NT2/D1 (cell line): ENCODE measurements around the gene F12.

Experiments
- DNase-seq: peaks from one replicate; pipeline ENCODE4 v3.0.0-alpha.2; 2011; ENCODE audit warnings: low read depth, low spot score
- H3K27me3 ChIP-seq: 2 replicates; pipeline ENCODE4 v1.6.0; 2011; ENCODE audit warnings: mild to moderate bottlenecking; ENCODE audit not compliant: insufficient read length, insufficient read depth
- H3K36me3 ChIP-seq: 2 replicates; pipeline ENCODE4 v1.6.1; 2011; ENCODE audit warnings: mild to moderate bottlenecking, low read length, mixed read lengths; ENCODE audit not compliant: insufficient read depth, insufficient read length
- H3K4me1 ChIP-seq: 2 replicates; pipeline ENCODE4 v1.5.1; 2011; ENCODE audit not compliant: insufficient read depth, insufficient read length
- H3K4me3 ChIP-seq: 2 replicates; pipeline ENCODE4 v1.5.1; 2011; ENCODE audit warnings: low read depth; ENCODE audit not compliant: insufficient read length
- H3K9ac ChIP-seq: 2 replicates; pipeline ENCODE4 v1.6.0; 2011; ENCODE audit warnings: low read depth; ENCODE audit not compliant: insufficient read length
- H3K9me3 ChIP-seq: 2 replicates; pipeline ENCODE4 v1.5.1; 2011; ENCODE audit warnings: mild to moderate bottlenecking, low read length; ENCODE audit not compliant: insufficient read depth
- SUZ12 ChIP-seq: IDR thresholded peaks from 2 replicates; pipeline ENCODE4 v1.6.1; 2011; ENCODE audit not compliant: insufficient read length, insufficient read depth; ENCODE audit errors: extremely low read depth
- YY1 ChIP-seq: IDR thresholded peaks from 2 replicates; pipeline ENCODE4 v1.6.1; 2011; ENCODE audit not compliant: insufficient read length, insufficient read depth
- ZNF274 ChIP-seq: IDR thresholded peaks from 2 replicates; pipeline ENCODE4 v1.6.1; 2011; ENCODE audit warnings: mild to moderate bottlenecking, low read depth, low read length

The F12 gene

DNA sequence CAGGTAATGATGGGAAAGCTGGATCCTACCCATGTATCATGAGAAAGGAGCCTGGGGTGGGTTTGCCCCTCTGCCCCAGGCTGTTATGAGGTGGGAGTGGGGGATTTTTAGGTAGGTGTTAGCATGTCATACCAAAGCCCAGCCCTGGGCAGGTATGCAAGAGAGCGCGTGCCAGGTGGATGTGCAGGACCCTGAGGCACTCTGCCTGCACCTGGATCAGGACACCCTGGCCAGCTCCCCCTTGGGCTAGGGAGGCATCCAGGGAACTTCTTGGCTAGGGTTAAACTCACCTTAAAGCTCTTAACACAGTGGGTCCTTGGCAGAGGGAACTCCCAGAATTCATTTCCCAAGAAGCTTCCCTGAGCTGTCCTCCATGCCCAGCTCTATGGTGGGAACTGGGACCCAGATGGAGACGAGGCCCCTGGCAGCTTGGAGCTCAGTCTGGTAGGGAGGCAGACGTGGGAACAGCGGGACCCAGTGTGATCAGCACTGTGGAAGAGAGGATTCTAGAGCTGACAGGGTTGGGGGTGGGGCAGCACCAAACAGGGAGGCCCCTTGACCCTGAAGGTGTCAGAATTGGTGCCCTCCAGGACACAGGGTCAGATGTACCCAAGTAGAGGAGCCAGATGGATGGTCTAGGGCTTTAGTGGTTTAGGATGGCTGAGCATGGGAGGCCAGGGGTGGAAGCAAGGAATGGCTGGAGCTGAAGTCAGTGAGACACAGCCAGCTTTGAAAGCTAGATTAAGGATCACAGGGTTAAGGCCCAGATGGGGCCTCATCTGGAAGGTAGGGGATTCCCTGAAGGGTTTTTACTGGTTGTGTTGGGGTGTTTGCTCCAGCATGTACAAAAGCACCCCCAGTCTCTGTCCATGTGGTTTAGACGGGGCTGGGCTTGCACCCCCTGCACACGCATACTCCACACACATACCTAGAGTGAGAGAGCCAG, 35.0 kb upstream of the F12 start:
- Histone ChIP-seq H3K9ac (no peak overlapping the region), H3K27me3 (peaks cover 5% of the 10 kb centered on the region), H3K4me1 (peaks cover 28% of the 10 kb centered on the region), H3K36me3 (peaks cover 45% of the 10 kb centered on the region), H3K4me3 (no peak overlapping the region), H3K9me3 (no peaks in the 10 kb centered on the region)
- no peak for TF ChIP-seq SUZ12
- TF ChIP-seq YY1: no peak
- no peak for TF ChIP-seq ZNF274
- no peak for DNase-seq

- Histone ChIP-seq H3K9me3 (no peaks in the 10 kb centered on the region), H3K27me3 (peaks cover 5% of the 10 kb centered on the region), H3K9ac (no peak overlapping the region), H3K36me3 (peaks cover 51% of the 10 kb centered on the region), H3K4me1 (peaks cover 26% of the 10 kb centered on the region), H3K4me3 (no peak overlapping the region)
- DNase-seq: no peak
- TF ChIP-seq SUZ12 (no peak), ZNF274 (no peak), YY1 (no peak)
These were observed 34.0 kb upstream of the F12 start for GRCh38 chr5:177443144-177443983.

DNA sequence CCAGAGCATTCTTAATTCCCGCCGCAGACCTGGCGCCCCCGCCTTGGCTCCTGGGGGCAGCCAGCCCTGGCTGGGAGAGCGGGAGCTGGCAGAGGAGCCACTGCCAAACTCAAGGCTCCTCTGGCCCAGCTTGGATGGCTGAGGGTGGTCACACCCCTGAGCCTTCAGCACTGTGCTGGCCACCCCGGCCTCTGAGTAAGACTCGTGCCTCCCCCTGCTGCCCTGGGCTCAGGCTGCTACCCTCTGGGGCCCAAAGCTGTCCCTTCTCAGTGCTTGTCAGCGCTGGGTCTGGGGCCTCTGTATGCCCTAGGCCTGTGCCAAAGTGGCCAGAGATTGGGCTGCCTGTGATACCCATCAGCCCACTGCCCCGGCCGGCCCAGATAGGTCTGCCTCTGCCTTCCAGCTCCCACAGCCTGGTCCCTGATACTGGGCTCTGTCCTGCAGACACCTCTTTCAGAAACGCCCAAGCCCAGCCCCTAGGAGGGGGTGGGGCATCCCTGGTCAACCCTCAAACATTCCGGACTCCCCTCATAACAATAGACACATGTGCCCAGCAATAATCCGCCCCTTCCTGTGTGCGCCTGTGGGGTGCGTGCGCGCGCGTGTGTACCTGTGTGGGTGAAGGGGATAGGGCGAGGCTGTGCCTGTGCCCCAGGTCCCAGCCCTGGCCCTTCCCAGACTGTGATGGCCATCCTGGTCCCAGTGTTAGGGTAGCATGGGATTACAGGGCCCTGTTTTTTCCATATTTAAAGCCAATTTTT, 32.9 kb upstream of the F12 start:
- no peak for DNase-seq
- H3K9ac ChIP-seq: peak overlapping the region; percentile 34
- no peak overlapping the region for H3K4me3 ChIP-seq
- peaks cover 5% of the 10 kb centered on the region for H3K27me3 ChIP-seq
- TF ChIP-seq YY1 (no peak), ZNF274 (no peak), SUZ12 (no peak)
- H3K36me3 ChIP-seq: peaks cover 61% of the 10 kb centered on the region
- peaks cover 23% of the 10 kb centered on the region for H3K4me1 ChIP-seq
- no peaks in the 10 kb centered on the region for H3K9me3 ChIP-seq

- H3K4me3 ChIP-seq: no peak overlapping the region
- peaks cover 68% of the 10 kb centered on the region for H3K36me3 ChIP-seq
- no peak for TF ChIP-seq SUZ12
- TF ChIP-seq YY1: no peak
- TF ChIP-seq ZNF274: no peak
- DNase-seq: no peak
- H3K4me1 ChIP-seq: peaks cover 21% of the 10 kb centered on the region
- H3K9ac ChIP-seq: peak overlapping the region; percentile 43
- H3K9me3 ChIP-seq: no peaks in the 10 kb centered on the region
- H3K27me3 ChIP-seq: peaks cover 2% of the 10 kb centered on the region
These were observed 31.8 kb upstream of the F12 start for GRCh38 chr5:177440990-177441780.

GRCh38 chr5:177440211-177440989, 31.0 kb upstream of the F12 start:
- no peaks in the 10 kb centered on the region for H3K27me3 ChIP-seq
- no peak for DNase-seq
- peaks cover 75% of the 10 kb centered on the region for H3K36me3 ChIP-seq
- H3K9me3 ChIP-seq: no peaks in the 10 kb centered on the region
- H3K4me1 ChIP-seq: peaks cover 19% of the 10 kb centered on the region
- H3K9ac ChIP-seq: no peak overlapping the region
- TF ChIP-seq YY1 (no peak), ZNF274 (no peak), SUZ12 (no peak)
- no peak overlapping the region for H3K4me3 ChIP-seq

- TF ChIP-seq ZNF274: no peak
- Histone ChIP-seq H3K4me1 (peaks cover 19% of the 10 kb centered on the region), H3K4me3 (no peak overlapping the region), H3K27me3 (no peaks in the 10 kb centered on the region), H3K36me3 (peaks cover 83% of the 10 kb centered on the region), H3K9me3 (no peaks in the 10 kb centered on the region), H3K9ac (no peak overlapping the region)
- no peak for DNase-seq
These were observed 30.2 kb upstream of the F12 start for GRCh38 chr5:177439518-177440053.
